ENCODE measurements around the gene GBGT1. TPM values are rescaled to one million over a fixed set of nuclear protein-coding genes. Genes with fewer than 3 reads are reported as not detected.
A peak's percentile ranks its signal among the peaks of the same experiment; 100 is the strongest.

GBGT1 gene
- total RNA-seq, 2 experiments from 2014 or later, result 3.6 to 4.1 TPM

GRCh38 chr9:133134388-133135145, 29.1 kb downstream of the GBGT1 start:
- ChIA-PET CTCF (interaction anchor here (0.7 to 12.6 kb wide), 6 partner anchors 12 to 113 kb away, joined by 3 to 177 read pairs (median 3); no protein-coding TSS in a partner anchor), POLR2A (interaction anchor here (1.0 to 7.6 kb wide), 7 partner anchors 8 to 215 kb away, joined by 3 to 78 read pairs (median 5); partner anchors contain the start of gene RALGDS)
- peak; percentile 9 for ATAC-seq
- Mint-ChIP-seq H3K36me3 (ENCODE audit: low read depth) (peaks cover 14% of the 10 kb centered on the region), H3K27me3 (no peaks in the 10 kb centered on the region), H3K4me1 (ENCODE audit: low read depth) (peaks cover 70% of the 10 kb centered on the region), H3K27ac (peak overlapping the region; percentile 93), H3K4me3 (peak overlapping the region; percentile 47), H3K9me3 (no peaks in the 10 kb centered on the region)
- TF ChIP-seq, protein P1, sequence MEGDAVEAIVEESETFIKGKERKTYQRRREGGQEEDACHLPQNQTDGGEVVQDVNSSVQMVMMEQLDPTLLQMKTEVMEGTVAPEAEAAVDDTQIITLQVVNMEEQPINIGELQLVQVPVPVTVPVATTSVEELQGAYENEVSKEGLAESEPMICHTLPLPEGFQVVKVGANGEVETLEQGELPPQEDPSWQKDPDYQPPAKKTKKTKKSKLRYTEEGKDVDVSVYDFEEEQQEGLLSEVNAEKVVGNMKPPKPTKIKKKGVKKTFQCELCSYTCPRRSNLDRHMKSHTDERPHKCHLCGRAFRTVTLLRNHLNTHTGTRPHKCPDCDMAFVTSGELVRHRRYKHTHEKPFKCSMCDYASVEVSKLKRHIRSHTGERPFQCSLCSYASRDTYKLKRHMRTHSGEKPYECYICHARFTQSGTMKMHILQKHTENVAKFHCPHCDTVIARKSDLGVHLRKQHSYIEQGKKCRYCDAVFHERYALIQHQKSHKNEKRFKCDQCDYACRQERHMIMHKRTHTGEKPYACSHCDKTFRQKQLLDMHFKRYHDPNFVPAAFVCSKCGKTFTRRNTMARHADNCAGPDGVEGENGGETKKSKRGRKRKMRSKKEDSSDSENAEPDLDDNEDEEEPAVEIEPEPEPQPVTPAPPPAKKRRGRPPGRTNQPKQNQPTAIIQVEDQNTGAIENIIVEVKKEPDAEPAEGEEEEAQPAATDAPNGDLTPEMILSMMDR (IDR thresholded peaks at IDR 0.05), result no peak
- intact Hi-C loops (cut with micrococcal nuclease), result no loop called here
- peak; percentile 55 for DNase-seq

GRCh38 chr9:133133681-133134387, 29.9 kb downstream of the GBGT1 start:
- peak overlapping the region; percentile 47 for H3K4me3 Mint-ChIP-seq
- intact Hi-C loops (cut with micrococcal nuclease), result no loop called here

GRCh38 chr9:133132174-133132573, 31.5 kb downstream of the GBGT1 start:
- no peak overlapping the region for H3K4me3 Mint-ChIP-seq
- peaks cover 22% of the 10 kb centered on the region for H3K36me3 Mint-ChIP-seq (ENCODE audit: low read depth)
- H3K27me3 Mint-ChIP-seq, result no peaks in the 10 kb centered on the region
- intact Hi-C loops (cut with micrococcal nuclease), result no loop called here
- TF ChIP-seq, protein P1 (IDR thresholded peaks at IDR 0.05), result no peak
- no peaks in the 10 kb centered on the region for H3K9me3 Mint-ChIP-seq
- ChIA-PET POLR2A (interaction anchor here (0.8 to 7.6 kb wide), 6 partner anchors 9 to 101 kb away, joined by 3 to 78 read pairs (median 4); partner anchors contain the start of genes GTF3C5 and RALGDS), CTCF (interaction anchor here (2.1 to 12.6 kb wide), 2 partner anchors 9 to 14 kb away, joined by 5 to 177 read pairs; no protein-coding TSS in a partner anchor)
- H3K27ac Mint-ChIP-seq, result peak overlapping the region; percentile 94
- DNase-seq (no peak), ATAC-seq (no peak)
- peaks cover 75% of the 10 kb centered on the region for H3K4me1 Mint-ChIP-seq (ENCODE audit: low read depth)

More at GRCh38 chr9:133133681-133134387, 29.9 kb downstream of the GBGT1 start:
- peaks cover 71% of the 10 kb centered on the region for H3K4me1 Mint-ChIP-seq (ENCODE audit: low read depth)
- no peaks in the 10 kb centered on the region for H3K27me3 Mint-ChIP-seq
- H3K36me3 Mint-ChIP-seq (ENCODE audit: low read depth), result peaks cover 16% of the 10 kb centered on the region
- no peaks in the 10 kb centered on the region for H3K9me3 Mint-ChIP-seq
- CTCF ChIA-PET, result interaction anchor here (0.8 to 12.6 kb wide), 7 partner anchors 11 to 112 kb away, joined by 3 to 177 read pairs (median 4); no protein-coding TSS in a partner anchor
- TF ChIP-seq, protein P1 (IDR thresholded peaks at IDR 0.05), result no peak
- ATAC-seq (peak; percentile 81), DNase-seq (peak; percentile 94)
- POLR2A ChIA-PET, result interaction anchor here (0.6 to 7.6 kb wide), 11 partner anchors 8 to 239 kb away, joined by 3 to 78 read pairs (median 4); partner anchors contain the start of genes GTF3C5 and RALGDS
- peak overlapping the region; percentile 93 for H3K27ac Mint-ChIP-seq

DNA sequence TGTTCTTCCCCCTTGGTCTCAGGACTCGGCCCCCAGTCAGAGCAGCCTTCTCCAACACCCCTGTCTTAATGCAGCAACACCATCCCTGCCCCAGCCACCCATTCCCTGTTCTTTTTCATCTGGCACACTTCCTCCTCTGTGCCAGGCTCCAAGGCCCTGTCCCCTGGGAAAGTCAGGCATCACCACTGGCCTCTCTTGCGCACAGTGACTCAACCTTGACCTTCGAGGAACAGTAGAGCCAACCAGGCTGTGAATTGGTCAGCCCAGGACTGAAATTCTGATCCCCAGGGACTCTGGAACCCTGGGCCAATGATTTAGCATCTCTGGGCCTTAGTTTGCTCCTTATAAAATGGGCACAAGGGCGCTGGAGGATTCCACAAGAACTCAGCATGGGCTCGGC, 32.2 kb downstream of the GBGT1 start:
- Mint-ChIP-seq H3K4me3 (peak overlapping the region; percentile 58), H3K9me3 (no peaks in the 10 kb centered on the region), H3K27me3 (no peaks in the 10 kb centered on the region), H3K4me1 (ENCODE audit: low read depth) (peaks cover 80% of the 10 kb centered on the region), H3K27ac (peak overlapping the region; percentile 94), H3K36me3 (ENCODE audit: low read depth) (peaks cover 22% of the 10 kb centered on the region)
- ChIA-PET POLR2A (interaction anchor here (1.3 to 7.6 kb wide), 5 partner anchors 9 to 101 kb away, joined by 3 to 78 read pairs (median 4); partner anchors contain the start of genes GTF3C5 and RALGDS), CTCF (interaction anchor here (12.6 kb wide), 1 partner anchor 15 kb away, joined by 177 read pairs; no protein-coding TSS in a partner anchor)
- TF ChIP-seq, protein P1 (IDR thresholded peaks at IDR 0.05), result no peak
- ATAC-seq (no peak), DNase-seq (no peak)
- intact Hi-C loops (cut with micrococcal nuclease), result no loop called here

Data from activated CD8-positive, alpha-beta T cell treated with anti-CD3 and anti-CD28 coated beads for 36 hours (primary cell).